Epithelial cell of esophagus (primary cell): ENCODE measurements around the gene CMTM1.

Source experiments
- DNase-seq: peaks from one replicate; pipeline ENCODE4 v3.0.0; 2010; ENCODE audit warnings: low read depth
- H3K4me3 ChIP-seq: 2 replicates; pipeline ENCODE4 v1.5.1; 2011; ENCODE audit warnings: mild to moderate bottlenecking, low read length, control low read depth
- CTCF ChIP-seq: IDR thresholded peaks from 2 replicates; pipeline ENCODE4 v1.5.1; 2011; ENCODE audit warnings: low read depth, mild to moderate bottlenecking, low read length, control low read depth, inconsistent platforms; ENCODE audit not compliant: insufficient read depth; ENCODE audit errors: missing control alignments

The CMTM1 gene

GRCh38 chr16:66520406-66521170 lies 45.7 kb upstream of the CMTM1 start:
- no peak overlapping the region for H3K4me3 ChIP-seq
- peak; percentile 10 for DNase-seq
- no peak for TF ChIP-seq CTCF

- TF ChIP-seq CTCF, result no peak
- DNase-seq, result no peak
Observed at GRCh38 chr16:66521252-66521713, 45.0 kb upstream of the CMTM1 start.

GRCh38 chr16:66521951-66522771 lies 44.1 kb upstream of the CMTM1 start:
- peak; percentile 81 for DNase-seq
- TF ChIP-seq CTCF, result no peak
- no peak overlapping the region for H3K4me3 ChIP-seq

More at GRCh38 chr16:66521252-66521713, 45.0 kb upstream of the CMTM1 start:
- H3K4me3 ChIP-seq, result no peak overlapping the region

- TF ChIP-seq CTCF, result no peak
- no peak overlapping the region for H3K4me3 ChIP-seq
- DNase-seq, result no peak
Observed at GRCh38 chr16:66522816-66523590, 43.2 kb upstream of the CMTM1 start.

GRCh38 chr16:66523861-66524354 lies 42.3 kb upstream of the CMTM1 start:
- no peak for TF ChIP-seq CTCF
- H3K4me3 ChIP-seq, result no peak overlapping the region
- DNase-seq, result no peak

- no peak for DNase-seq
- TF ChIP-seq CTCF, result no peak
- no peak overlapping the region for H3K4me3 ChIP-seq
Observed at GRCh38 chr16:66524601-66525164, 41.6 kb upstream of the CMTM1 start.
